ENCODE data around the gene ALDH6A1. TPM values are rescaled to one million over a fixed set of nuclear protein-coding genes. Genes with fewer than 3 reads are reported as not detected.
A peak's percentile ranks its signal among the peaks of the same experiment; 100 is the strongest.

The ALDH6A1 gene
- total RNA-seq, 5 donors from 2014 or later (not counting 1 experiment from before 2014, with no cell fraction given), result 11.0 to 15.9 (median 14.8) TPM

DNA sequence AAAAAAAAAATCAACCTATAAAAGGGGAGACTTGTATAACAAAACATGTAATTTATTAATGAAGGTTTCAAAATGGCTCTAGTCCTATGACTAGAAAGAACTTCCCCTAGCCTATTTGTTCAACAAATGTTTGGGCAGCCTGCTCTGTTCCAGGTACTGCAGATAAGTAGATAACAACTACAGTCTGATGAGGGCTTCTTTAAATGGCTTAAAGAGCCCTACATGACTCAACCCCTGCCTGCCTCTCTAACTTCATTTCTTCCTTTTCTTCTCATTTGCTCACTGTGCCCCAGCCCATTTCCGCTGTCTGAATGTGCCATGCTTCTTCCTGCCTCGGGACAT lies 21.5 kb downstream of the ALDH6A1 start:
- 88% methylated on average over 1 of the region's 2 CpGs for WGBS (ENCODE audit: insufficient coverage)
- Histone ChIP-seq H3K27ac (ENCODE audit: low read length) (no peak overlapping the region), H3K36me3 (ENCODE audit: control insufficient read depth in 2 of 2, extremely low read depth in 1 of 2, insufficient read depth in 1 of 2, low read length in 1 of 2) (peaks cover 0 to 44% of the 10 kb centered on the region in 2 donors), H3K4me3 (ENCODE audit: control insufficient read depth in 1 of 2, extremely low read depth in 1 of 2, low read length in 1 of 2) (no peak overlapping the region), H3K9me3 (no peaks in the 10 kb centered on the region), H3K4me1 (ENCODE audit: control insufficient read depth in 1 of 2, extremely low read depth in 1 of 2, insufficient read depth in 2 of 2, low read length in 2 of 2) (no peaks in the 10 kb centered on the region), H3K27me3 (replicated peaks in 1 of 2; ENCODE audit: control insufficient read depth in 2 of 2, extremely low read depth in 1 of 2, insufficient read depth in 2 of 2, low read length in 1 of 2) (no peaks in the 10 kb centered on the region)
- Mint-ChIP-seq H3K27me3 (no peaks in the 10 kb centered on the region), H3K9me3 (no peaks in the 10 kb centered on the region), H3K36me3 (peaks cover 45% of the 10 kb centered on the region), H3K27ac (no peak overlapping the region), H3K4me1 (no peaks in the 10 kb centered on the region), H3K4me3 (no peak overlapping the region)
- ATAC-seq (replicated peaks in 1 of 4) (no peak), DNase-seq (no peak)
- ChIA-PET POLR2A (no interaction called here), CTCF (no interaction called here)

DNA sequence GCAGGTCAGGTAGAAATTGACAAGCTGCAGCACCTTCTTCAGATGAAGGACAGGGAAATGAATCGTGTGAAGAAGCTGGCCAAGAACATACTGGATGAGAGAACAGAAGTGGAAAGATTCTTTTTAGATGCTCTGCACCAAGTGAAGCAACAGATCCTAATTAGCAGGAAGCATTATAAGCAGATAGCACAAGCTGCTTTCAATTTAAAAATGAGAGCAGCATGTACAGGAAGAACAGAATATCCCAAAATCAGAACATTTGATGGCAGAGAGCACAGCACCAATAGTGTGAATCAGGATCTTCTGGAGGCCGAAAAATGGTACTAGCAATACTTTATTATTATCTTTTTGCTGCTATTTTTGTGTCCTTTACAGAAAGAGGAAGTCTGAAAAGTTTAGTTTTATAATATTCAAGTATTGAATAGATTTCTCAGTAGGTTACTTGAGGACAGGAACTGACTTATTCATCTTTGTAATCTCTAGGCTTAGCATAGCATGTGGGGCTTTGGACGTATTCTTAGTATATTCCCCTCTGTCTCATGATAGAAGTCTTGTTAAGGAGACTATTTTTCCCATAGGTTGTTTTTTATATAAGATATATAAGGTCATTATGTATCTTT lies 34.3 kb downstream of the ALDH6A1 start:
- 71% methylated on average over 1 of the region's 3 CpGs for WGBS (ENCODE audit: insufficient coverage)
- Mint-ChIP-seq H3K9me3 (no peaks in the 10 kb centered on the region), H3K27me3 (no peaks in the 10 kb centered on the region)

GRCh38 chr14:74048281-74048680 lies 36.0 kb downstream of the ALDH6A1 start:
- H3K36me3 ChIP-seq (ENCODE audit: control insufficient read depth in 2 of 2, extremely low read depth in 1 of 2, insufficient read depth in 1 of 2, low read length in 1 of 2), result no peaks in the 10 kb centered on the region
- H3K4me3 Mint-ChIP-seq, result no peak overlapping the region
- no peak for ATAC-seq (replicated peaks in 1 of 4)
- DNase-seq, result no peak
- H3K36me3 Mint-ChIP-seq, result peaks cover 4% of the 10 kb centered on the region
- H3K9me3 Mint-ChIP-seq, result no peaks in the 10 kb centered on the region
- H3K4me1 Mint-ChIP-seq, result peaks cover 0 to 4% (median 0%) of the 10 kb centered on the region in 3 donors
- no CpG with 5 or more reads among the region's 3 CpGs for WGBS (ENCODE audit: insufficient coverage)
- no peaks in the 10 kb centered on the region for H3K9me3 ChIP-seq
- H3K27ac ChIP-seq (ENCODE audit: low read length), result no peak overlapping the region
- ChIA-PET CTCF (no interaction called here), POLR2A (no interaction called here)
- H3K4me1 ChIP-seq (ENCODE audit: control insufficient read depth in 1 of 2, extremely low read depth in 1 of 2, insufficient read depth in 2 of 2, low read length in 2 of 2), result no peaks in the 10 kb centered on the region
- H3K4me3 ChIP-seq (ENCODE audit: control insufficient read depth in 1 of 2, extremely low read depth in 1 of 2, low read length in 1 of 2), result no peak overlapping the region
- no peak overlapping the region for H3K27ac Mint-ChIP-seq
- no peaks in the 10 kb centered on the region for H3K27me3 ChIP-seq (replicated peaks in 1 of 2; ENCODE audit: control insufficient read depth in 2 of 2, extremely low read depth in 1 of 2, insufficient read depth in 2 of 2, low read length in 1 of 2)
- no peaks in the 10 kb centered on the region for H3K27me3 Mint-ChIP-seq

More for the DNA sequence above, 34.3 kb downstream of the ALDH6A1 start:
- no peaks in the 10 kb centered on the region for H3K9me3 ChIP-seq
- ChIA-PET POLR2A (no interaction called here), CTCF (no interaction called here)
- no peak overlapping the region for H3K4me3 Mint-ChIP-seq
- H3K27me3 ChIP-seq (replicated peaks in 1 of 2; ENCODE audit: control insufficient read depth in 2 of 2, extremely low read depth in 1 of 2, insufficient read depth in 2 of 2, low read length in 1 of 2), result no peaks in the 10 kb centered on the region
- DNase-seq (no peak), ATAC-seq (replicated peaks in 1 of 4) (no peak)
- no peaks in the 10 kb centered on the region for H3K36me3 ChIP-seq (ENCODE audit: control insufficient read depth in 2 of 2, extremely low read depth in 1 of 2, insufficient read depth in 1 of 2, low read length in 1 of 2)
- peak overlapping the region in 1 of 2 donors; percentile 24 for H3K27ac Mint-ChIP-seq
- H3K4me1 Mint-ChIP-seq, result peaks cover 0 to 4% (median 0%) of the 10 kb centered on the region in 3 donors
- no peak overlapping the region for H3K27ac ChIP-seq (ENCODE audit: low read length)
- no peaks in the 10 kb centered on the region for H3K4me1 ChIP-seq (ENCODE audit: control insufficient read depth in 1 of 2, extremely low read depth in 1 of 2, insufficient read depth in 2 of 2, low read length in 2 of 2)
- peaks cover 4% of the 10 kb centered on the region for H3K36me3 Mint-ChIP-seq
- H3K4me3 ChIP-seq (ENCODE audit: control insufficient read depth in 1 of 2, extremely low read depth in 1 of 2, low read length in 1 of 2), result no peak overlapping the region

DNA sequence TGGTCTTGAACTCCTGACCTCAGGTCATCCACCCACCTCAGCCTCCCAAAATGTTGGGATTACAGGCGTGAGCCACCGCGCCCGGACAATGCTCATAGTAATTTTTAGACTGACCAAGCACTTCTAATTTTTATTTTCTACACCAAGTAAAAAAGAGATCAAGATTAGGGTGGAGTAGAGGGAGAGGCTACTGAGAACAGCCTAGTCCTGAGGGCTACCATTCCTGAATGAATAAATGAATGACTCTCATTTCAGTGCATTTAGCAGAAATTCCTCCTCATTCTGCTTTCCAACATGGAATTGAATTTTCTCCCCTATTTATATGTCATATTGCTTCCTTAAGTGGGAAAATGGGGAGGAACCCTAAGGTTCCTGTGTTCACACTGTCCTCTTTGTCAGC lies 38.7 kb downstream of the ALDH6A1 start:
- H3K27ac Mint-ChIP-seq, result no peak overlapping the region

GRCh38 chr14:74042296-74042695 lies 42.0 kb downstream of the ALDH6A1 start:
- H3K27me3 ChIP-seq (replicated peaks in 1 of 2; ENCODE audit: control insufficient read depth in 2 of 2, extremely low read depth in 1 of 2, insufficient read depth in 2 of 2, low read length in 1 of 2), result no peaks in the 10 kb centered on the region
- no peaks in the 10 kb centered on the region for H3K9me3 Mint-ChIP-seq
- H3K4me1 Mint-ChIP-seq, result no peaks in the 10 kb centered on the region
- no peaks in the 10 kb centered on the region for H3K27me3 Mint-ChIP-seq
- no peak overlapping the region for H3K4me3 Mint-ChIP-seq
- H3K27ac Mint-ChIP-seq, result no peak overlapping the region
- WGBS (ENCODE audit: insufficient coverage), result no CpG with 5 or more reads among the region's 2 CpGs
- H3K4me1 ChIP-seq (ENCODE audit: control insufficient read depth in 1 of 2, extremely low read depth in 1 of 2, insufficient read depth in 2 of 2, low read length in 2 of 2), result no peaks in the 10 kb centered on the region
- no peak for ATAC-seq (replicated peaks in 1 of 4)
- H3K36me3 ChIP-seq (ENCODE audit: control insufficient read depth in 2 of 2, extremely low read depth in 1 of 2, insufficient read depth in 1 of 2, low read length in 1 of 2), result no peaks in the 10 kb centered on the region
- POLR2A ChIA-PET, result no interaction called here
- DNase-seq, result no peak
- CTCF ChIA-PET, result no interaction called here
- H3K4me3 ChIP-seq (ENCODE audit: control insufficient read depth in 1 of 2, extremely low read depth in 1 of 2, low read length in 1 of 2), result no peak overlapping the region
- H3K9me3 ChIP-seq, result no peaks in the 10 kb centered on the region
- no peaks in the 10 kb centered on the region for H3K36me3 Mint-ChIP-seq
- H3K27ac ChIP-seq (ENCODE audit: low read length), result no peak overlapping the region

More for the DNA sequence above, 38.7 kb downstream of the ALDH6A1 start:
- no peaks in the 10 kb centered on the region for H3K9me3 Mint-ChIP-seq
- POLR2A ChIA-PET, result no interaction called here
- H3K36me3 Mint-ChIP-seq, result peaks cover 4% of the 10 kb centered on the region
- ATAC-seq (replicated peaks in 1 of 4) (no peak), DNase-seq (no peak)
- H3K4me3 ChIP-seq (ENCODE audit: control insufficient read depth in 1 of 2, extremely low read depth in 1 of 2, low read length in 1 of 2), result no peak overlapping the region
- no peak overlapping the region for H3K27ac ChIP-seq (ENCODE audit: low read length)
- no peaks in the 10 kb centered on the region for H3K27me3 ChIP-seq (replicated peaks in 1 of 2; ENCODE audit: control insufficient read depth in 2 of 2, extremely low read depth in 1 of 2, insufficient read depth in 2 of 2, low read length in 1 of 2)
- H3K4me1 ChIP-seq (ENCODE audit: control insufficient read depth in 1 of 2, extremely low read depth in 1 of 2, insufficient read depth in 2 of 2, low read length in 2 of 2), result no peaks in the 10 kb centered on the region
- WGBS (ENCODE audit: insufficient coverage), result no CpG with 5 or more reads among the region's 4 CpGs
- peaks cover 0 to 4% (median 0%) of the 10 kb centered on the region in 3 donors for H3K4me1 Mint-ChIP-seq
- CTCF ChIA-PET, result no interaction called here
- H3K9me3 ChIP-seq, result no peaks in the 10 kb centered on the region
- no peak overlapping the region for H3K4me3 Mint-ChIP-seq
- H3K27me3 Mint-ChIP-seq, result no peaks in the 10 kb centered on the region
- no peaks in the 10 kb centered on the region for H3K36me3 ChIP-seq (ENCODE audit: control insufficient read depth in 2 of 2, extremely low read depth in 1 of 2, insufficient read depth in 1 of 2, low read length in 1 of 2)

DNA sequence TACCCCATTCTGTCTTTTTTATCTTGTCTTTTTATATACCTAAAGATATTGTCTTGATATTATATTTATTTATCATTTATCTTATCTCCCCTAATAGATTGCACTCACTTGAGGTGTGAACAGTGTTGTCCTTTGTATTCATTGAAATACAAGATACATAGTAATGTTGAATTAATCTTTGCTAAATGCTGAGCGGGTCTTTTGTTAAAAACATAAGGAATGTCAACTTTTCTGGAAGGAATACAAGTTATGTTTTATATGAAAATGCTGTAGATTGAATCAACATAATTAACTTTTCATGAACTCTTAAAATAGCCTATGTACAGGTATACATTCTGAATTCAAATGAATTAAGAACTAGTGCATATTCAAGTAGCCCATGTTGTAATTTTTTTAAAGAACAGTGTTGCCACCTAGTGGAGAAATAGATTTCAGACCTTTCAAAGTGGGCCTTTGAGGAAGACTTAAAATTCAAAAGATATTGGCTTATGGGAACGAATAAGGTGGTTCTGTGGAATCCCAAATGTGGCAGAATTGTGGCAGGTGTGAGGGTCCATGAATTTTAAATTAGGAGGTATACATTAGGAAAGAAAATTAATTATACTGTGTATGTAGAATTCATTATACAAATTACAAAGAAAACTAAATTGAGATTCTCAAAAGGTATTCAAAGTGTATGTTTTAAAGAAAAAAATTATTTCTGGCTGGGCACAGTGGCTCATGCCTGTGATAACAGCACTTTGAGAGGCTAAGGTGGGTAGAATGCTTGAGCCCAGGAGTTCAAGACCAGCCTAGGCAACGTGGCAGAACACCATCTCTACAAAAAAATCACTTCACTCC lies 46.0 kb downstream of the ALDH6A1 start:
- ChIA-PET CTCF (interaction anchor here (0.7 to 1.1 kb wide), 2 partner anchors 14 to 309 kb away, joined by 5 read pairs; no protein-coding TSS in a partner anchor), POLR2A (no interaction called here)
- Histone ChIP-seq H3K36me3 (ENCODE audit: control insufficient read depth in 2 of 2, extremely low read depth in 1 of 2, insufficient read depth in 1 of 2, low read length in 1 of 2) (no peaks in the 10 kb centered on the region), H3K27me3 (replicated peaks in 1 of 2; ENCODE audit: control insufficient read depth in 2 of 2, extremely low read depth in 1 of 2, insufficient read depth in 2 of 2, low read length in 1 of 2) (no peaks in the 10 kb centered on the region), H3K9me3 (no peaks in the 10 kb centered on the region), H3K4me1 (ENCODE audit: control insufficient read depth in 1 of 2, extremely low read depth in 1 of 2, insufficient read depth in 2 of 2, low read length in 2 of 2) (no peaks in the 10 kb centered on the region), H3K4me3 (ENCODE audit: control insufficient read depth in 1 of 2, extremely low read depth in 1 of 2, low read length in 1 of 2) (no peak overlapping the region), H3K27ac (ENCODE audit: low read length) (no peak overlapping the region)
- WGBS (ENCODE audit: insufficient coverage), result no CpG with 5 or more reads among the region's 3 CpGs
- Mint-ChIP-seq H3K27ac (no peak overlapping the region), H3K9me3 (no peaks in the 10 kb centered on the region), H3K27me3 (no peaks in the 10 kb centered on the region), H3K4me3 (no peak overlapping the region), H3K36me3 (no peaks in the 10 kb centered on the region), H3K4me1 (no peaks in the 10 kb centered on the region)
- ATAC-seq (replicated peaks in 1 of 4), result peak in 3 of 4 experiments; percentile 46 to 56 (median 47)
- peak in 2 of 35 experiments; percentile 23 to 67 for DNase-seq
